HCT116 (cell line): ENCODE results near the gene TSPOAP1. TPM values are rescaled to one million over a fixed set of nuclear protein-coding genes. Genes with fewer than 3 reads are reported as not detected.

ENCODE experiments used
- ATAC-seq: fragments of 200-7000 bp; cut with Tn5 transposase; 2 replicates; pipeline ENCODE4 v1.9.1; 2020; ENCODE audit warnings: mild to moderate bottlenecking, moderate library complexity
- BruUV-seq: library from RNA; stranded (reverse); fragments of 400-500 nt; replicated peaks from 2 replicates; lab custom pipeline; 2021; lab: Mats Ljungman, UMichigan
- CTCF ChIA-PET: fragments of 300-600 bp; sonication (Branson Sonifier 250); formaldehyde crosslinking; loops from one replicate; lab custom pipeline; 2021; ENCODE audit warnings: antibody characterized with exemption; lab: Charles Lee
- POLR2A ChIA-PET: fragments of 300-600, 350-600 bp; sonication (Branson Sonifier 250); formaldehyde crosslinking; loops from one replicate; lab custom pipeline; 2021; ENCODE audit warnings: antibody characterized with exemption; lab: Charles Lee
- RAD21 ChIA-PET, 2 experiments: fragments of 300-600 bp; sonication (Branson Sonifier 250); formaldehyde crosslinking; loops; one replicate each; lab custom pipeline; 2023; ENCODE audit warnings: low total read pairs in 2 of 2; ENCODE audit not compliant: uncharacterized antibody in 2 of 2, unreplicated experiment in 2 of 2, low non-redundant PET in 1 of 2; lab: Charles Lee
- DNase-seq: peaks from one replicate; pipeline ENCODE4 v3.0.0-alpha.2; 2010; ENCODE audit warnings: low read depth, low spot score
- H2AFZ ChIP-seq: fragments of 200-600 bp; shearing (Covaris generic), sonication (generic); 2 replicates; pipeline ENCODE4 v1.6.1; 2017; ENCODE audit warnings: low read depth, mixed run types, mixed read lengths, antibody characterized with exemption, low read length; ENCODE audit not compliant: poor library complexity, severe bottlenecking
- H3K27ac ChIP-seq: 2 replicates; pipeline ENCODE4 v1.5.1; 2012; ENCODE audit warnings: low read depth, low read length
- H3K27me3 ChIP-seq: fragments of 200-600 bp; sonication (generic); 2 replicates; pipeline ENCODE4 v1.6.1; 2016; ENCODE audit warnings: mixed run types, low read length, mixed read lengths; ENCODE audit not compliant: insufficient read depth
- H3K36me3 ChIP-seq, 2 experiments: fragments of 200-500 bp in 1 of 2; fragments of 200-600 bp in 1 of 2; sonication (Bioruptor generic) in 1 of 2; sonication (generic) in 1 of 2; 2 replicates each; pipeline versions ENCODE4 v1.5.1 to v1.6.1; 2014 to 2016; ENCODE audit warnings: low read length in 2 of 2, inconsistent platforms in 1 of 2, mixed read lengths in 1 of 2, mixed run types in 1 of 2; ENCODE audit not compliant: insufficient read depth in 2 of 2, control insufficient read depth in 1 of 2
- H3K4me1 ChIP-seq, 2 experiments: fragments of 200-600 bp in 1 of 2; sonication (generic) in 1 of 2; 2 replicates each; pipeline versions ENCODE4 v1.5.1 to v1.6.1; 2012 to 2017; ENCODE audit warnings: low read length in 2 of 2, inconsistent platforms in 1 of 2, mild to moderate bottlenecking in 1 of 2, mixed read lengths in 1 of 2, mixed run types in 1 of 2, moderate library complexity in 1 of 2; ENCODE audit not compliant: insufficient read depth in 2 of 2, control insufficient read depth in 1 of 2
- H3K4me2 ChIP-seq: fragments of 200-600 bp; sonication (generic); 2 replicates; pipeline ENCODE4 v1.6.1; 2017; ENCODE audit warnings: mixed run types, low read length, mixed read lengths
- H3K4me3 ChIP-seq, 2 experiments: fragments of 200-600 bp in 1 of 2; sonication (generic) in 1 of 2; replicated peaks in 1 of 2; 2 replicates each; pipeline ENCODE4 v1.5.1; 2011 to 2016; ENCODE audit warnings: low read length in 2 of 2, control low read depth in 1 of 2, low read depth in 1 of 2, mild to moderate bottlenecking in 1 of 2, mixed read lengths in 1 of 2, mixed run types in 1 of 2
- H3K79me2 ChIP-seq: fragments of 200-600 bp; sonication (generic); 2 replicates; pipeline ENCODE4 v1.6.1; 2017; ENCODE audit warnings: mild to moderate bottlenecking, mixed run types, low read length, moderate library complexity, mixed read lengths; ENCODE audit not compliant: insufficient read depth
- H3K9ac ChIP-seq: fragments of 200-600 bp; sonication (generic); 2 replicates; pipeline ENCODE4 v1.6.1; 2016; ENCODE audit warnings: low read length, mixed read lengths
- H3K9me2 ChIP-seq: fragments of 200-600 bp; sonication (generic), shearing (Covaris generic); 2 replicates; pipeline ENCODE4 v1.6.1; 2017; ENCODE audit warnings: mixed run types, mild to moderate bottlenecking, moderate library complexity; ENCODE audit not compliant: insufficient read depth
- H3K9me3 ChIP-seq, 2 experiments: fragments of 200-500 bp in 1 of 2; fragments of 200-600 bp in 1 of 2; sonication (Bioruptor generic) in 1 of 2; sonication (generic) in 1 of 2; 2 replicates each; pipeline ENCODE4 v1.6.1; 2014 to 2017; ENCODE audit warnings: low read length in 2 of 2, mixed read lengths in 2 of 2, inconsistent platforms in 1 of 2, low read depth in 1 of 2, mild to moderate bottlenecking in 1 of 2, mixed run types in 1 of 2, moderate library complexity in 1 of 2; ENCODE audit not compliant: control insufficient read depth in 1 of 2, insufficient read depth in 1 of 2
- H4K20me1 ChIP-seq: fragments of 200-600 bp; sonication (generic), shearing (Covaris generic); 2 replicates; pipeline ENCODE4 v1.6.1; 2017; ENCODE audit warnings: mixed run types, mild to moderate bottlenecking, moderate library complexity; ENCODE audit not compliant: insufficient read depth
- ATF3 ChIP-seq: IDR thresholded peaks from 2 replicates; pipeline ENCODE4 v1.6.1; 2012
- CBX3 ChIP-seq: IDR thresholded peaks from 2 replicates; pipeline ENCODE4 v1.6.1; 2012; ENCODE audit warnings: low read depth
- CEBPB ChIP-seq: IDR thresholded peaks from 2 replicates; pipeline ENCODE4 v1.6.1; 2012; ENCODE audit warnings: low read depth
- EGR1 ChIP-seq: IDR thresholded peaks from 2 replicates; pipeline ENCODE4 v1.6.1; 2012; ENCODE audit warnings: low read depth
- ELF1 ChIP-seq: IDR thresholded peaks from 2 replicates; pipeline ENCODE4 v1.6.1; 2012; ENCODE audit warnings: low read depth, borderline replicate concordance
- EZH2phosphoT487 ChIP-seq: fragments of 200-600 bp; IDR thresholded peaks from 2 replicates; pipeline ENCODE4 v1.6.1; 2018; ENCODE audit warnings: antibody characterized with exemption, borderline replicate concordance
- FOSL1 ChIP-seq: IDR thresholded peaks from 2 replicates; pipeline ENCODE4 v1.6.1; 2012; ENCODE audit warnings: low read depth
- JUND ChIP-seq: IDR thresholded peaks from 2 replicates; pipeline ENCODE4 v1.6.1; 2012
- POLR2A ChIP-seq: IDR thresholded peaks from 2 replicates; pipeline ENCODE4 v1.7.0; 2011; ENCODE audit warnings: borderline replicate concordance; ENCODE audit not compliant: insufficient read depth, insufficient read length; ENCODE audit errors: extremely low read depth
- POLR2AphosphoS5 ChIP-seq: IDR thresholded peaks from 2 replicates; pipeline ENCODE4 v1.6.1; 2011; ENCODE audit warnings: mild to moderate bottlenecking, low read depth, low read length, moderate library complexity
- RAD21 ChIP-seq: IDR thresholded peaks from 2 replicates; pipeline ENCODE4 v1.6.1; 2012; ENCODE audit warnings: low read depth, mild to moderate bottlenecking
- SIN3A ChIP-seq: IDR thresholded peaks from 2 replicates; pipeline ENCODE4 v1.6.1; 2012; ENCODE audit warnings: low read depth
- SRF ChIP-seq: IDR thresholded peaks from 2 replicates; pipeline ENCODE4 v1.6.1; 2012; ENCODE audit warnings: low read depth
- TCF7L2 ChIP-seq: IDR thresholded peaks from 2 replicates; pipeline ENCODE4 v1.7.0; 2011; ENCODE audit warnings: borderline replicate concordance, inconsistent platforms; ENCODE audit not compliant: insufficient read depth, insufficient read length; ENCODE audit errors: extremely low read depth
- ZFX ChIP-seq: fragments of 450-650 bp; IDR thresholded peaks from 2 replicates; pipeline ENCODE4 v1.6.1; 2017
- intact Hi-C: fragments of 100-400 bp; cut with micrococcal nuclease; formaldehyde crosslinking; loops from 2 replicates; pipeline ENCODE4 v1.10.0; 2022
- total RNA-seq: library from RNA; stranded (reverse); gene quantifications from one replicate; pipeline ENCODE4 v1.2.1, GENCODE V29; 2021; ENCODE audit not compliant: unreplicated experiment

The TSPOAP1 gene
- total RNA-seq, 1 experiment from 2014 or later = 0.27 TPM

GRCh38 chr17:58326609-58327362 lies 1.8 kb downstream of the TSPOAP1 start:
- Histone ChIP-seq H3K4me1 (peaks cover 3 to 12% of the 10 kb centered on the region in 2 experiments; a peak in 3 of 4 replicates), H3K79me2 (no peaks in the 10 kb centered on the region), H3K27ac (no peak overlapping the region), H3K36me3 (no peaks in the 10 kb centered on the region), H3K9me3 (no peaks in the 10 kb centered on the region), H2AFZ (no peak overlapping the region), H4K20me1 (no peaks in the 10 kb centered on the region), H3K4me2 (no peak overlapping the region), H3K9ac (no peak overlapping the region), H3K9me2 (no peaks in the 10 kb centered on the region), H3K27me3 (no peaks in the 10 kb centered on the region), H3K4me3 (no peak overlapping the region)
- CTCF ChIA-PET = interaction anchor here (3.5 kb wide), 1 partner anchor 9 kb away, joined by 16 read pairs; no protein-coding TSS in a partner anchor
- DNase-seq (no peak), ATAC-seq (no peak)
- intact Hi-C loops = no loop called here
- POLR2A ChIA-PET = no interaction called here
- no peak for TF ChIP-seq ATF3
- TF ChIP-seq TCF7L2 = no peak
- TF ChIP-seq POLR2A = no peak
- TF ChIP-seq FOSL1 = no peak
- no peak for TF ChIP-seq ELF1
- no peak for TF ChIP-seq POLR2AphosphoS5
- TF ChIP-seq ZFX = no peak
- no peak for TF ChIP-seq SRF
- TF ChIP-seq CBX3 = no peak
- no peak for TF ChIP-seq JUND
- TF ChIP-seq EZH2phosphoT487 = no peak
- TF ChIP-seq CEBPB = no peak
- no peak for TF ChIP-seq EGR1
- TF ChIP-seq RAD21 = no peak
- TF ChIP-seq SIN3A = no peak
- RAD21 ChIA-PET = no interaction called here
- no TSS peak for BruUV-seq
